Nephron (organoid): Measurements from ENCODE around the gene TRAF3.
A peak's percentile ranks its signal among the peaks of the same experiment; 100 is the strongest.

Experiments used
- H3K27ac Mint-ChIP-seq, 3 experiments: 2 replicates each; pipeline ENCODE4 v1.8.0; 2020; ENCODE audit warnings: mixed read lengths in 3 of 3, mild to moderate bottlenecking in 2 of 3, moderate library complexity in 1 of 3
- H3K27me3 Mint-ChIP-seq: 2 replicates; pipeline ENCODE4 v1.8.0; 2021; ENCODE audit warnings: low read depth, mild to moderate bottlenecking, moderate library complexity, mixed read lengths
- H3K36me3 Mint-ChIP-seq: 2 replicates; pipeline ENCODE4 v1.8.0; 2020; ENCODE audit warnings: low read depth, mixed read lengths
- H3K4me1 Mint-ChIP-seq: 2 replicates; pipeline ENCODE4 v1.8.0; 2020; ENCODE audit warnings: mixed read lengths
- H3K4me3 Mint-ChIP-seq, 3 experiments: 2 replicates each; pipeline ENCODE4 v1.8.0; 2020; ENCODE audit warnings: mild to moderate bottlenecking in 3 of 3, mixed read lengths in 3 of 3, moderate library complexity in 2 of 3
- H3K9me3 Mint-ChIP-seq: 2 replicates; pipeline ENCODE4 v1.8.0; 2020; ENCODE audit warnings: mixed read lengths
- TF ChIP-seq, protein P1 (sequence below), 3 experiments: fragments of 200-600 bp; sonication (generic); IDR thresholded peaks; one replicate each; pipeline ENCODE4 v1.5.0; 2021; ENCODE audit warnings: antibody characterized with exemption in 3 of 3; ENCODE audit not compliant: unreplicated experiment in 3 of 3

TRAF3 gene

DNA sequence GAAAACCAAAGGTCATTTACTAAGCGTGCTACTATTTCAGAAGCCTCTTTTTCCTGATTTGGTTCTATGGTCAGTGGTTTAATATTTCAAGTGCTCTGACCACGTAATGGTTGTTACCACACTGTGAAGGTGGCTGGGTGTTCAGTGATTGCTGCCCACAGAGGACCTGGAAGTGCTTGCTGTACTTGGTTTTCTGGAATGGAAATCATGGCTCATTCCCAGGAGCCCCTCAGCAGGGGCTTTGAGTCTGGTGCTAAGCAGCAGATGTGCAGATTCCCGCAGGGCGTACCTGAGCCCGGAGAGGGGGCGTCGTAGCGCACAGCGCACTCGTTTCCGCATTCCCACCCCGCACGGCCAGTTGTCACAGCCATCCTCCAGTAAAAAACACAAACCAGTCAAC lies 50.5 kb downstream of the TRAF3 start:
- peaks cover 4% of the 10 kb centered on the region for H3K27me3 Mint-ChIP-seq
- no peak overlapping the region for H3K27ac Mint-ChIP-seq
- no peaks in the 10 kb centered on the region for H3K9me3 Mint-ChIP-seq
- H3K4me3 Mint-ChIP-seq, result no peak overlapping the region
- TF ChIP-seq, protein P1, sequence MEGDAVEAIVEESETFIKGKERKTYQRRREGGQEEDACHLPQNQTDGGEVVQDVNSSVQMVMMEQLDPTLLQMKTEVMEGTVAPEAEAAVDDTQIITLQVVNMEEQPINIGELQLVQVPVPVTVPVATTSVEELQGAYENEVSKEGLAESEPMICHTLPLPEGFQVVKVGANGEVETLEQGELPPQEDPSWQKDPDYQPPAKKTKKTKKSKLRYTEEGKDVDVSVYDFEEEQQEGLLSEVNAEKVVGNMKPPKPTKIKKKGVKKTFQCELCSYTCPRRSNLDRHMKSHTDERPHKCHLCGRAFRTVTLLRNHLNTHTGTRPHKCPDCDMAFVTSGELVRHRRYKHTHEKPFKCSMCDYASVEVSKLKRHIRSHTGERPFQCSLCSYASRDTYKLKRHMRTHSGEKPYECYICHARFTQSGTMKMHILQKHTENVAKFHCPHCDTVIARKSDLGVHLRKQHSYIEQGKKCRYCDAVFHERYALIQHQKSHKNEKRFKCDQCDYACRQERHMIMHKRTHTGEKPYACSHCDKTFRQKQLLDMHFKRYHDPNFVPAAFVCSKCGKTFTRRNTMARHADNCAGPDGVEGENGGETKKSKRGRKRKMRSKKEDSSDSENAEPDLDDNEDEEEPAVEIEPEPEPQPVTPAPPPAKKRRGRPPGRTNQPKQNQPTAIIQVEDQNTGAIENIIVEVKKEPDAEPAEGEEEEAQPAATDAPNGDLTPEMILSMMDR (IDR thresholded peaks at IDR 0.05; ENCODE audit: unreplicated experiment in 3 of 3), result no peak
- H3K36me3 Mint-ChIP-seq, result peaks cover under 1% of the 10 kb centered on the region
- H3K4me1 Mint-ChIP-seq, result peaks cover 49% of the 10 kb centered on the region

DNA sequence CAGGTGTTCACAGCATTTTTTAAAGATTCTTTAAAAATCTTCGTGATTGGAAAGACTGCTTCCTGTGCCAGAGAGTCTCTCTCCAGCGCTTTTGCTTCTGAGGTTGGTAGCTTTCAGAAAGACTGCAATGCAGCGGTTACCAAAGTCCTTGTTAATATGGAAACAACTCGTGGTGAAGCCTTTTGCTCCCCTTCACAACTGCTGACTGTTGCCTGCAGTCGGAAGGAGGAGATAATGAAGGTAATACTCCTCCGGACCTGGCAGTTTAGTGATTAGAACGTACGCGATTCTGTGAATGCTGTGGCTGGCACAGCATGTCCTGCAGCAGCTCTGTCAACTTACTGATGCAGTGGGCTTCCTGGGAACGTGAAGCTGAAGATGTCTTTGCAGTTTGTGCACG lies 50.9 kb downstream of the TRAF3 start:
- no peaks in the 10 kb centered on the region for H3K9me3 Mint-ChIP-seq
- H3K36me3 Mint-ChIP-seq, result peaks cover 4% of the 10 kb centered on the region
- H3K27me3 Mint-ChIP-seq, result peaks cover 4% of the 10 kb centered on the region
- H3K4me1 Mint-ChIP-seq, result peaks cover 49% of the 10 kb centered on the region
- H3K4me3 Mint-ChIP-seq, result peak overlapping the region in 1 of 3 experiments; percentile 3
- TF ChIP-seq, protein P1 (IDR thresholded peaks at IDR 0.05; ENCODE audit: unreplicated experiment in 3 of 3), result no peak
- peak overlapping the region in 2 of 3 experiments; percentile 29 to 60 for H3K27ac Mint-ChIP-seq

DNA sequence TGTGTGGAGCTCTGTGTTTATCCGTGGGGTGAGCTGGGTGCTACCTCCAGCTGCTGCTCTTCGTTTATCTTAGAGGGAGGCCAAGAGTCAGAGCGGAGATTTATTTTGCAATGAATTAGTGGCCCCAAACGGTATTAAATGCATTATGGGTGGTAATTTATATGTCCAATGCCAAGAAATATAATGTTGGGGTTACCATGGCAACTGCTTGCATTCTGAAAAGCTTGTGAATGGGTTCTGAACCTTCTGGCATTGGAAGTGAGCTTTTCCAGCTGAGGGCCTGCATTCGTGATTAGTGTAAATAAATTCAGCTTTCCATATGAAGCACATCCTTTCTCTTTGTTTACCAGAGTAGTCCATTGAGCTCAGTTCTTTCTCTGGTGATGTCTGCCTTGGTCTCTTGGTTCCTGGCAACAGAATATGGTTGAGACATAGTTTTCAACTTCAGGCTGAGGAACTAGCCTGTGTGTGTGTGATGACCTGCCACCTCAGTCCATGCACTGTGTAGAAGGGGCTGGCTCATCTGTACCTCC lies 51.8 kb downstream of the TRAF3 start:
- TF ChIP-seq, protein P1 (IDR thresholded peaks at IDR 0.05; ENCODE audit: unreplicated experiment in 3 of 3), result no peak
- Mint-ChIP-seq H3K9me3 (no peaks in the 10 kb centered on the region), H3K4me3 (peak overlapping the region in 1 of 3 experiments; percentile 7), H3K36me3 (peaks cover 7% of the 10 kb centered on the region), H3K27ac (peak overlapping the region; percentile 29 to 66 (median 60)), H3K27me3 (peaks cover 4% of the 10 kb centered on the region), H3K4me1 (peaks cover 49% of the 10 kb centered on the region)

DNA sequence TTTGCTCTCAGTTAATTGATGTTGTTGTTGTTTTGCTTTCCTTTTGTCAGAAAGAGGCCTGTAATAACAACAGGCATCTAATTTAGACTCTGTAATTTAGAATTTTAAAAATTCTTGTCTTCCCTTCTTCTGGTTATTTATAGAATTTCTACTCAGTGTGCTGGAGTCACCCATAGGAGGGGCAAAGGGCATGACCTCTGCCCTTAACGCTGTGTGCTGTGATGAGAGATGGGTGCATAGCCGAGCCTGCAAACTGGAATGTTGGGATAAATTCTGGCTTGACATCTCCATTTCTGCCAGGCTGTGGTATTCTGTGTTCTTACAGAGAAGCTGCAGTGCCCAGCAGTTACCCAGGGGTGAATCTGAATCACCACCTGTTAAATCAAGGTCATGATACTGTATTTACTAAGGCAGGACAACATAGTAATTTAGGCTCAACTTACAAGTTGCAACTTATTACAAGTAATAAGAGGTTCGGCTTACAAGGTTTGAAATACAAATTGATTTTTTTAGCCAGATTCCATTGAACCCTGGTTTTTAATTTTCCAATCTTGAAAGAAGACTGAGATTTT lies 53.3 kb downstream of the TRAF3 start:
- peaks cover 13% of the 10 kb centered on the region for H3K36me3 Mint-ChIP-seq

DNA sequence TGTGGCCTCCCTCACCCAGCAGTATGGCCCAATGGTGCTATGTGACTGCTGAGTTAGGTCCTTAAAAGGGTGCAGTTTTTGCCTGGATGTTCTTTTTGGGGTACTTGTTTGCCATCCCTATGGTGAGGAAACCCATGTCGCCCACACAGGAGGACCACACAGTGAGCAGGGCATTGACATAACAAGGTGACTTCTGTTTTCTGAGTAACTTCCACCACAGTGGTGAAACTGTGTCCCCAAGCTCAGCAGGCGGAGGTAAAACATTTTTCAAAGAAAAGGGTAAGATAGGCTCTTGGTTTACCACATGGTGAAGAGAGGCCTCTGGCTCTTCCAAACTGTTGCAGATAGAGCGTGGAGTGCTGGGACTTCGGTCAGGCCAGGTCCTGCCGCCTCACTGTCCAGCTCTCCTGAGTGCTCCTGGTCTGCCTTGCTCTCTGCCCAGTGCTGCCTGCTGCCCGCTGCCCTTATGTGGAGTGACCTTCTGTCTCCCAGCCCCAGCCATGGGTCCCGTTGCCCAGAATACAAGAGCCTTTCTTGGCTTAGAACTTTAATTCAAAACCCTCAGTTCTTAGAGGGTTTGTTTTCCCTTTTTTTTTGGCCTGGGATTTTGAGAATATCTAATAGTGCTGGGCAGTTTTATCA lies 54.0 kb downstream of the TRAF3 start:
- peaks cover 4% of the 10 kb centered on the region for H3K27me3 Mint-ChIP-seq
- no peak overlapping the region for H3K4me3 Mint-ChIP-seq
- TF ChIP-seq, protein P1 (IDR thresholded peaks at IDR 0.05; ENCODE audit: unreplicated experiment in 3 of 3), result no peak
- no peaks in the 10 kb centered on the region for H3K9me3 Mint-ChIP-seq
- peaks cover 41% of the 10 kb centered on the region for H3K4me1 Mint-ChIP-seq
- peaks cover 13% of the 10 kb centered on the region for H3K36me3 Mint-ChIP-seq
- no peak overlapping the region for H3K27ac Mint-ChIP-seq

More for the DNA sequence above, 53.3 kb downstream of the TRAF3 start:
- Mint-ChIP-seq H3K4me1 (peaks cover 48% of the 10 kb centered on the region), H3K27me3 (peaks cover 4% of the 10 kb centered on the region), H3K4me3 (no peak overlapping the region), H3K9me3 (no peaks in the 10 kb centered on the region), H3K27ac (no peak overlapping the region)
- TF ChIP-seq, protein P1 (IDR thresholded peaks at IDR 0.05; ENCODE audit: unreplicated experiment in 3 of 3), result no peak
